Activated CD8-positive, alpha-beta T cell treated with anti-CD3 and anti-CD28 coated beads for 36 hours (primary cell): ENCODE measurements around the gene TAPBPL. TPM values are rescaled to one million over a fixed set of nuclear protein-coding genes. Genes with fewer than 3 reads are reported as not detected.
"Not testable (repeated sequence)": the region's sequence is repeated elsewhere in the genome, so short reads cannot be mapped to it uniquely, and the experiment has no call there.

Experiments used
- ATAC-seq: fragments of 200-7000 bp; cut with Tn5 transposase; one replicate; pipeline ENCODE4 v1.10.0; 2021; ENCODE audit warnings: mild to moderate bottlenecking, moderate library complexity
- CTCF ChIA-PET: fragments of 350-600 bp; sonication (Branson Sonifier 250); formaldehyde crosslinking; loops from one replicate; lab custom pipeline; 2021; ENCODE audit warnings: antibody characterized with exemption; lab: Charles Lee
- POLR2A ChIA-PET: fragments of 350-600 bp; sonication (Branson Sonifier 250); formaldehyde crosslinking; loops from one replicate; lab custom pipeline; 2021; ENCODE audit warnings: antibody characterized with exemption; lab: Charles Lee
- DNase-seq: peaks from one replicate; pipeline ENCODE4 v3.0.0-alpha.2; 2020
- H3K27ac Mint-ChIP-seq: one replicate; pipeline ENCODE4 v1.8.0; 2021; ENCODE audit warnings: mild to moderate bottlenecking, mixed read lengths
- H3K27me3 Mint-ChIP-seq: one replicate; pipeline ENCODE4 v1.8.0; 2021; ENCODE audit warnings: mixed read lengths
- H3K36me3 Mint-ChIP-seq: one replicate; pipeline ENCODE4 v1.8.0; 2021; ENCODE audit warnings: low read depth, mixed read lengths
- H3K4me1 Mint-ChIP-seq: one replicate; pipeline ENCODE4 v1.8.0; 2021; ENCODE audit warnings: low read depth, mixed read lengths
- H3K4me3 Mint-ChIP-seq: one replicate; pipeline ENCODE4 v1.8.0; 2021; ENCODE audit warnings: mild to moderate bottlenecking, moderate library complexity, mixed read lengths
- H3K9me3 Mint-ChIP-seq: one replicate; pipeline ENCODE4 v1.8.0; 2021; ENCODE audit warnings: mixed read lengths
- CTCF ChIP-seq: fragments of 200-600 bp; IDR thresholded peaks from one replicate; pipeline ENCODE4 v1.8.0; 2022; ENCODE audit warnings: antibody characterized with exemption, mild to moderate bottlenecking
- intact Hi-C: fragments of 100-400 bp; cut with micrococcal nuclease; formaldehyde crosslinking; loops from one replicate; pipeline ENCODE4 v1.10.0; 2022
- total RNA-seq, 2 experiments: library from RNA; stranded (reverse); gene quantifications; one replicate each; pipeline ENCODE4 v1.2.3, GENCODE V29; 2021

Gene TAPBPL
- total RNA-seq, 2 experiments from 2014 or later: 23.3 to 28.0 TPM

GRCh38 chr12:6424008-6424347 is 27.9 kb upstream of the TAPBPL start:
- ChIA-PET CTCF (interaction anchor here (0.6 to 8.2 kb wide), 29 partner anchors 10 to 300 kb away, joined by 3 to 145 read pairs (median 5); partner anchors contain the start of genes CD27, COPS7A, MRPL51 and TAPBPL), POLR2A (interaction anchor here (0.6 to 8.0 kb wide), 12 partner anchors 8 to 113 kb away, joined by 3 to 104 read pairs (median 10); partner anchors contain the start of genes CD27, GAPDH, MRPL51 and TAPBPL)
- no peak for TF ChIP-seq CTCF
- ATAC-seq: peak; percentile 1
- no peaks in the 10 kb centered on the region for H3K36me3 Mint-ChIP-seq
- DNase-seq: no peak
- intact Hi-C loops: loop anchor here (10.0 kb wide), 1 partner anchor 89 kb away; no protein-coding TSS in a partner anchor
- H3K4me3 Mint-ChIP-seq: peak overlapping the region; percentile 50
- peak overlapping the region; percentile 93 for H3K27ac Mint-ChIP-seq
- H3K27me3 Mint-ChIP-seq: no peaks in the 10 kb centered on the region
- peaks cover 48% of the 10 kb centered on the region for H3K4me1 Mint-ChIP-seq
- H3K9me3 Mint-ChIP-seq: no peaks in the 10 kb centered on the region

- ATAC-seq (no peak), DNase-seq (no peak)
- POLR2A ChIA-PET: interaction anchor here (0.6 to 8.0 kb wide), 11 partner anchors 19 to 132 kb away, joined by 3 to 104 read pairs (median 28); partner anchors contain the start of genes CD27, GAPDH, MRPL51 and TAPBPL
- Mint-ChIP-seq H3K27me3 (no peaks in the 10 kb centered on the region), H3K4me3 (peak overlapping the region; percentile 37), H3K9me3 (no peaks in the 10 kb centered on the region), H3K36me3 (no peaks in the 10 kb centered on the region), H3K4me1 (peaks cover 52% of the 10 kb centered on the region), H3K27ac (peak overlapping the region; percentile 85)
- intact Hi-C loops: loop anchor here (5.0 to 10.0 kb wide), 2 partner anchors 90 to 112 kb away; no protein-coding TSS in a partner anchor
- TF ChIP-seq CTCF: no peak
- CTCF ChIA-PET: interaction anchor here (0.8 to 8.2 kb wide), 15 partner anchors 10 to 299 kb away, joined by 3 to 145 read pairs (median 12); partner anchors contain the start of genes CD27, COPS7A, MRPL51 and TAPBPL
These were observed 27.0 kb upstream of the TAPBPL start for GRCh38 chr12:6424866-6425265.

GRCh38 chr12:6425590-6426531 is 26.0 kb upstream of the TAPBPL start:
- ATAC-seq (peak; percentile 3), DNase-seq (peak; percentile 71)
- Mint-ChIP-seq H3K27ac (peak overlapping the region; percentile 92), H3K27me3 (no peaks in the 10 kb centered on the region), H3K9me3 (no peaks in the 10 kb centered on the region), H3K4me1 (peaks cover 62% of the 10 kb centered on the region), H3K4me3 (peak overlapping the region; percentile 76), H3K36me3 (no peaks in the 10 kb centered on the region)
- ChIA-PET CTCF (interaction anchor here (0.6 to 8.2 kb wide), 15 partner anchors 9 to 298 kb away, joined by 3 to 145 read pairs (median 8); partner anchors contain the start of genes CD27, COPS7A, TAPBPL and VAMP1), POLR2A (interaction anchor here (1.0 to 8.0 kb wide), 15 partner anchors 10 to 142 kb away, joined by 3 to 104 read pairs (median 7); partner anchors contain the start of genes CD27, GAPDH, MRPL51 and NOP2)
- no peak for TF ChIP-seq CTCF
- intact Hi-C loops: loop anchor here (2.0 to 10.0 kb wide), 4 partner anchors 37 to 111 kb away; partner anchors contain the start of gene MRPL51

- intact Hi-C loops: loop anchor here (2.0 to 10.0 kb wide), 4 partner anchors 36 to 110 kb away; partner anchors contain the start of gene MRPL51
- no peaks in the 10 kb centered on the region for H3K27me3 Mint-ChIP-seq
- peak; percentile 70 for ATAC-seq
- no peaks in the 10 kb centered on the region for H3K36me3 Mint-ChIP-seq
- peaks cover 70% of the 10 kb centered on the region for H3K4me1 Mint-ChIP-seq
- ChIA-PET CTCF (interaction anchor here (1.2 to 8.2 kb wide), 10 partner anchors 17 to 127 kb away, joined by 3 to 145 read pairs (median 10); partner anchors contain the start of genes CD27 and TAPBPL), POLR2A (interaction anchor here (0.9 to 8.0 kb wide), 14 partner anchors 9 to 517 kb away, joined by 3 to 104 read pairs (median 10); partner anchors contain the start of genes C12orf57, CD27, GAPDH and MRPL51)
- no peaks in the 10 kb centered on the region for H3K9me3 Mint-ChIP-seq
- DNase-seq: peak; percentile 99
- H3K27ac Mint-ChIP-seq: peak overlapping the region; percentile 92
- H3K4me3 Mint-ChIP-seq: peak overlapping the region; percentile 76
- no peak for TF ChIP-seq CTCF
These were observed 24.8 kb upstream of the TAPBPL start for GRCh38 chr12:6426882-6427671.

GRCh38 chr12:6427796-6428195 is 24.0 kb upstream of the TAPBPL start:
- Mint-ChIP-seq H3K4me1 (peaks cover 75% of the 10 kb centered on the region), H3K4me3 (peak overlapping the region; percentile 76), H3K27ac (peak overlapping the region; percentile 92)
- not testable (repeated sequence) for H3K9me3 Mint-ChIP-seq, H3K36me3 Mint-ChIP-seq, H3K27me3 Mint-ChIP-seq, ATAC-seq, DNase-seq
- CTCF ChIA-PET: interaction anchor here (0.8 to 8.2 kb wide), 6 partner anchors 16 to 110 kb away, joined by 3 to 145 read pairs (median 46); partner anchors contain the start of genes CD27 and VAMP1
- POLR2A ChIA-PET: interaction anchor here (0.9 to 8.0 kb wide), 8 partner anchors 9 to 109 kb away, joined by 3 to 104 read pairs (median 20); partner anchors contain the start of genes CD27, GAPDH and TAPBPL
- intact Hi-C loops: loop anchor here (2.0 to 10.0 kb wide), 4 partner anchors 35 to 110 kb away; partner anchors contain the start of gene MRPL51
